NCI-H2107 treated with DMSO at 0.1 percent for 48 hours (cell line): ENCODE results near the gene KRT8.

Experiments used
- DNase-seq: peaks from one replicate; lab custom pipeline; 2025; ENCODE audit not compliant: unreplicated experiment; lab: John Stamatoyannopoulos, UW

Gene KRT8

DNA sequence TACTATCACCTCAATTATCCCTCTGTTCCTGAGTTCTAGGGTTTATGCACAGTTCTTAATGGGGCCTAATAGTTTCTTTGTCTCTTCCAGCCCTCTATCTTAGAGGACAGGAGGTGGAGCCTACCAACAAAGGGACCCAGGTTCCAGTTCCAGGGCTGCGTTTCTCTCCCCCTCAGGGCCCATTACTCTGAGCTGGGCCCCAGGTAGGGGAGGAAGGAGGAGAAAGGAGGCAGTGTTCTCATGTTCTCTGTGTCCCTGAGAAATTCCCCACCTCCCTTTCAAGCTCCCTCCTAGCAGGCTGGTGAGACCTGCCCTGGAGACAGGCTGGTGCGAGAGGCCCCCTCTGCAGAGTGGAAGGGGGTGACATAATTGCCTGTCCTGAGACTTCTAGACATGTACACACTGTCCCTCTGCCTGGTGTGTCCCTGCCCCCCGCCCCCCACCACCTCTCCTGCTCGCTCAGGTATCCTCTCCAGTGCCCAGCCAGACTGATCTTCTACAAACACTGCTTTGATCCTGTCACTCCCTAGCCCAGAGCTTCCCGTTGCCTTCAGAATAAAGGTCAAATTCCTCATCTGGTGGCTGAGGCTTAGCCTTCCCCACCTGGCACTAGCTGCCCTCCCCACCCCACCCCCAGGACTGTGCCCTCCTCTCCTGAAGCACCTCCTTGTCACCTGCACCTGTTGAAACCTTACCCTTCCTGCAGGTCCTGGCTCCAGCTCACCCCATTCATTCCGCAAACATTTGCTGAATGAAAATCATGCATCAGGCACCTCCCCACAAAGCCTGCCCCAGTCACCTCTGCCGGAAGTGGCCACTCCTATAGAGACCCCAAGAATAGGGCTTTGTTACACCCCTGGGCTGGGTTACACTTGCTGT lies 21.1 kb upstream of the KRT8 start:
- peak; percentile 99 for DNase-seq

DNA sequence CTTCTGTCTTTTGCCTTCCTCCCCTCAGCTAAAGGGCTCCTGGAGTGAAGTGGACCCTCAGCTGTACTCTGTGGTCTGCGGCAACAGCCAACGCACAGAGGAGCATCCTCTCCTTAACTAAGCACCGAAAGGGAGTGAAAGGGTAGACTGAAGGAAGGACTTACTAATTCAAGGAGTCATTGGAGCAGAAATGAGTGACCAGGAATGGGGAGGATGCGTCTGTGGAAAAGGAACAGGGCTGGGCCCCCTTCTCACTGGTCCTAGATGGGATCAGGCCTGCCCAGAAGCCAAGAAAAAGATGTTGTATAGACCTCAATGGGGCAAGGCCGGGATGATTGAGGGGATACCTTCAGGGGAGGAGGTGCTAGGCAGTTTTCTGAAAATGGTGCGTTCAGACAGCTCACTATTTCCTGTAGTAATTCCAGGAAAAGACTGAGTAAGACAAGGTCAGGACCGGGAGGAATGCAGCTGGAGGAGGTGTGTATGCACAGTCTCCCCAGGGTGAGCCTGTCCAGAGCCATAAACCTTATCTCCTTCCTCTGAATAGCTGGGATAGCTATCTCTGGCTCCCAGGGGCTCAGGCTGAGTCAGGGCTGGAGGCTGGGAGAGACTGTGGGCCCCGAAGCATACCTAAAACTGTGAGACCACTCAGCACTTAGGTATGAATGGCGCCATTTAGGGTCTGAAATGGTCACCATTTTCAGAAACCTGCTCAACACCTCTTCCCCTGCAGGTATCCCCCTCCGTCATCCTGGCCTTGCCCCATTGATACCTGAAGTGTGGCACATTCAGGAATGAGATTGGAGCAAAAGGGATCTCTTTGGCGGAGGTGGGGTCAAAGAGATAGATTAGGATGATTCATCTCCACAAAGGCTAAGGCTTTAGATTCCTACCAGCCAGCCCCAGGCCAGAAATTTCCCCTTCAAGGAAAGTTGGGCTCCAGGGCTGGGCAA lies 20.2 kb upstream of the KRT8 start:
- no peak for DNase-seq

DNA sequence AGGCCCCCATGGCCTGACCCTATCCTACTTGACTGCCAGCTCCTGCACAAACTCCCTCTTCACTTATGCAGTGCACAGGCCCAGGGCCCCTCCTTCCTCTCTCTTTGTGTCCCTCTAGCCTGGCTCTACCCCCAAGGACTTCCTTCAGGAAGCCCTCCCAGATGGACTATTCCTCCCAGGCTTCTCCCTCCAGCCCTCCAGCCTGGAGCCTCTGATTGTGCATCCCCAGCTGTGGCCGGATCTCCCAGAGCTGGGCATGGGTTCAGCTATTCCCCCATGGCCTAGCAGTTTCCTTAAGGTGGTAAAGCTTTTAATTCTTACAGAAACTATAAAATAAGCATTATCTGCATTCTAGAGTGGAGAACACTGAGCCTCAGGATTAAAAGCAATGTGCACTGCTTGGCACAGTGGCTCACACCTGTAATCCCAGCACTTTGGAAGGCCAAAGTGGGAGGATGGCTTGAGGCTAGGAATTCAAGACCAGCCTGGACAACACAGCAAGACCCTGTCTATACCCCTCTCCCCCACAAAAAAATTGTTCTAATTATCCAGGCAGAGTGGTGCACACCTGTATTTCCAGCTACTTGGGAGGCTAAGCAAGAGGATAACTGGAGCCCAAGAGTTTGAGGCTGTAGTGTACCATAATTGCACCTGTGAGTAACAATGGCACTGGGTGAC lies 16.8 kb upstream of the KRT8 start:
- DNase-seq: no peak

DNA sequence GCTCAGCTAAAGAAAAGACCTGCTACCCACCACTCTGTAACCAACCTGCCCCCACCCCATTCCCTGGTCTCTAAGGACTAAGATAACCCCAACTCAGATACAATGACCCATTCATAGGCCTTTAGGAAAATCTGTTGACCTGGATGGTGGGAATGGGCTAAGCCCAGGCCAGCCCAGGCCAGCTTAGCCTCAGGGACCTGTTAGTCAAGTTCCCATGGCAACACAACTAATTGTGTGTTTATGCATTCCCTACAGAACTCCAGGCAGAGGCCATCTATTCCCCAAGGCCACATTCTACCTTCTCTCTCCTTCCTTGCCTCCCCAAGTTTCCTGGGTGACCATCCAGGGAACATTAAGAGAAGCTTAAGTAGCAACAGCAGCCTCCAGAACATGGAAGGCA lies 16.1 kb upstream of the KRT8 start:
- DNase-seq: no peak

DNA sequence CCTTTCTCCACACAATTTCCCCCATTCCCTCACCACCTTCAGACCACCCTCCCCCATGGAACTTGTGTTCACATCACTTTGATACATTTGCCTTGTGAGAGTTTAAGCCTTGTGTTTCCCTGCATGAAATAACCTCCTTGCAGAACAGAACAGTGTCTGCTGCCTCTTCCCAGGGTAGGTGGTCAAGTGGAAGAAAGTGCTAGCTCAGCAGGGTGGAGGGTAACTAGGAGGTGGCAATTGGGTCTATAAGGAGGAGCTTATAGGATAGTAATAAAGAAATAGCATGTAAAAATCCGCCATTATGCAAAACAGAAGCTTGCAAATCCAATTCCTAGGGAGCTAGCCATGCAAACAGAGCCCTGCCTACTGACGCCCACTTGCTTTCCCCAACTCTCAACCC lies 13.9 kb upstream of the KRT8 start:
- DNase-seq: no peak

DNA sequence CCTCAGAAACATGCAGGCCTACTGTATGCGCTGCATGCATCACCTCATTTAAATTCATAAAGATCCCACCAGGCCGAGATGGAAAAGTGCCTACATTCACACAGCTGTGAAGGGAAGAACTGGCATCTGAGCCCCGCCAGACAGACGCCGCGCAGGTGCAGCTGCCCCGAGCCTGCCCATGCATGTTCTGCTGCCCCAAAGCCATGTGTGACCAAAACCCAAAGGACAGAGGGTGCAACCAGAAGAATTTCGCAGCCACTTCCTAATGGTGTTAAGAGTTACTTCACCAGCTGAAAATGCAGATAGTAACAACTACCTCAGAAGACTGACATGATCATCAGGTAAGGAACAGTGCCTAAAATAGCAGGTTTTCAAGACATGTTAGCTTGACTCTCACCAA lies 13.5 kb upstream of the KRT8 start:
- no peak for DNase-seq

DNA sequence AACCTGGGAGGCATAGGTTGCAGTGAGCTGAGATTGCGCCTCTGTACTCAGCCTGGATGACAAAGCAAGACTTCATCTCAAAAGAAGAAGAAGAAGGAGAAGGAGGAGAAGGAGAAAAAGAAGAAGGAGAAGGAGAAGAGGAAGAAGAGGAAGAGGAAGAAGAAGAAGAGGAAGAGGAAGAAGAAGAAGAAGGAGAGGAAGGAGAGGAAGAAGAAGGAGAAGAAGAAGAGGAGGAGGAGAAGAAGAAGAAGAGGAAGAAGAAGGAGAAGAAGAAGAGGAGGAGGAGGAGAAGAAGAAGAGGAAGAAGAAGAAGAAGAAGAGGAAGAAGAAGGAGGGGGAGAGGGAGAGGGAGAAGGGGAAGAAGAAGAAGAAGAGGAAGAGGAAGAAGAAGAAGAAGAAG lies 12.9 kb upstream of the KRT8 start:
- DNase-seq: no peak

DNA sequence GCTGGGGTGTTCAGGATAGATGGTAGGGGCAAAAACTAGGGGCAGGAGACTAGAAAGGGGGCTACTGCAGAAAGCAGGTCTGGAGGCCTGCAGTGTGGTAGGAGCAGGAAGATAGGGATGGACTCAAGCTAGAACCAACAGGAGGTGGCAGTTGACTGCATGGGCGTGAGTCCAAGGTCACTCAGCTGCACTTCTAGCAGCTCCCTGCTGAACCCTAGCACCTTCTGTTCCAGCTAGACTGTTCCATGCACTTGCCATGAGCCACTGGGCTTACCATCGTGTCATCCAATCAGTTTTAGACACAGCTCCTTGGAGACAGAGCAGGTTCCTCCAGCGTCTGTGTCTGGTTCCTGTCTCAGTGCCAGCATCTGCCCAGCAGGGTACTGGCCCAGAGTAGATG lies 11.3 kb upstream of the KRT8 start:
- no peak for DNase-seq

DNA sequence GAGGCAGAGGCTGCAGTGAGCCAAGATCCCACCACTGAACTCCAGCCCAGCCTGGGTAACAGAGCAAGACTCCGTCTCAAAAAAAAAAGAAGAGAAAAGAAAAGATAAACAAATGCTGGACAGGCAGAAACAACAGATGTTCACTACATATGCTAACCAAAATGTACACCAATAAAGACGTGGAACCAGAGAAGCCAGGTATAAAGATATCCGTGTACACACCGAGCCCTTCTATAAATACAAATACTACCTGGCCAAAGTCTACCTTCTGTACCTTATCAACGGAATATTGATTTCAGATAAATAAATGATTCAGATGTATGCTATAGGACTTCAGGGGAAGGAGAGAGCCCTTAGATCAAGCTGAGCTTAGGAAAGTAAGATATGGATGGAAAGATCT lies 10.8 kb upstream of the KRT8 start:
- no peak for DNase-seq

DNA sequence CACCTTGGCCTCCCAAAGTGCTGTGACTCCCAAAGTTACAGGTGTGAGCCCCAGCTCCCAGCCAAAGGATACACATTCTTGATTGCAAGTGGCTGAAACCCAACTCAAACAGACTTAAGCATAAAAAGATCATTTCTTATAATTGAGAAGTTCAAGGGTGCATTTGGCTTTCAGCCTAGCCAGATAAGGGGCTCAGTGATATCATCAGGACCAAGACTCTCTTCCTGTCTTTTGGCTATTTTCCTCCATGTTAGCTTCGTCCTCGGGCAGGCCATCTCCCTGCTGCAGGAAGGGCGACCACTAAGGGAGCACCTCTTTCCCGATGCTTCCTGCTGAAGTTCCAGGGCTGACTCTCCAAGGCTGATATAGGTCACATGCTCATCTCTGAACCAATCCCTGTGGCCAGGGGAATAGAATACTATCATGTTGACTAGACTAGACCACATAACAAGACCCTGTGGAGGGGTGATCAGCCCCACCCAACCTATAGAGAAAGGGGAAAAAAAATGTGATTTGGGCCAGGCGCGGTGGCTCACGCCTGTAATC lies 9.8 kb upstream of the KRT8 start:
- no peak for DNase-seq

DNA sequence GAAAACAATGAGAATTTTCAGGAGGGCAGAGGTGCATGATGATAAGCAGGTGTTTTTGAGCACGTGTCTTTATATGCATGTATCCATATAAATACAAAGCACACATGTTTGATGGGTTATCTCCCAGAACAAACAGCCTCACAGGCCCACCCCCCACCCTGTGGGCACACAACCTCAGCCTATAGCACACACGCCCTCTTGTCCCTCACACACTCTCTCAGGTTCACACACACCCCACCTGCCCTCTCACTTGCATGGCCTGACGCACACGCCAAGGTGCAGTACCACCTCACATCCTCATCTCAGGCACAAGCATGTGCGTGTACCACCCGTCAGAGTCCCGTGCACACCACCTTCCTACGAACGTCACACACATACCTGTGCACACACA lies 8.6 kb upstream of the KRT8 start:
- peak; percentile 94 for DNase-seq

DNA sequence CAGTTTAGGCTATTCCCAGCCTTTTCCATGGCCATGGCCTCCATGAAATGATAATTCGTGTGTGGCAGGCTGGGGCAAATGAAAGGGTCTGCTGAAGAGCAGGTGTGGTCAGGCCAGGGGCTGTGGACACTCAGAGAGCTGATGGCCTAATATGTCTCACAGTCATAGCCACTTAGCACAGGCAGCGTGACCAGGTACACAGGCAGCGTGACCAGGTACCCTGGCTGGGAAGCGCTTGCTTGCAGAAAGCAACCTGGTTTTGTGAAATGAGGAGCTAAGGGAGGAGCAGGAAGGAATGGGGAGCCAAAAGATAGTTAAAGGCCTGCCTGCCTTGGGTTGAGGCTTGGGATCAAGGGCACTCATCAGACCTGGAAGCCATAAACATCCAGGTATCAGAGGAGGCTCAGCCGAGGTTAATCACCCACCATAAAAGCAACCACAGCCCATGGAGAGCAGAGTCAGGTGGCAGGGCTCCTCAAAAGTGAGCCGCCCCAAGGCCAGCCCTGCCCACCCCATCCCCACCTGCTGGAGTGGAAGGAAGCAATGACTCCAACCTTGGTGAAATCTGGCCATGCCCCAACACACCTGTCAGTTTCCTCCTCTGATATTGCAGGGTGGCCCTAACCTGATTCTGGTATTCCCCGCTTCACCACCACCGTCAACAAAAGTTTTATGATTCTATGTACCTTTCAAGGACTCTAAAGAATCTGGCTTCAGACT lies 8.0 kb upstream of the KRT8 start:
- peak; percentile 94 for DNase-seq

DNA sequence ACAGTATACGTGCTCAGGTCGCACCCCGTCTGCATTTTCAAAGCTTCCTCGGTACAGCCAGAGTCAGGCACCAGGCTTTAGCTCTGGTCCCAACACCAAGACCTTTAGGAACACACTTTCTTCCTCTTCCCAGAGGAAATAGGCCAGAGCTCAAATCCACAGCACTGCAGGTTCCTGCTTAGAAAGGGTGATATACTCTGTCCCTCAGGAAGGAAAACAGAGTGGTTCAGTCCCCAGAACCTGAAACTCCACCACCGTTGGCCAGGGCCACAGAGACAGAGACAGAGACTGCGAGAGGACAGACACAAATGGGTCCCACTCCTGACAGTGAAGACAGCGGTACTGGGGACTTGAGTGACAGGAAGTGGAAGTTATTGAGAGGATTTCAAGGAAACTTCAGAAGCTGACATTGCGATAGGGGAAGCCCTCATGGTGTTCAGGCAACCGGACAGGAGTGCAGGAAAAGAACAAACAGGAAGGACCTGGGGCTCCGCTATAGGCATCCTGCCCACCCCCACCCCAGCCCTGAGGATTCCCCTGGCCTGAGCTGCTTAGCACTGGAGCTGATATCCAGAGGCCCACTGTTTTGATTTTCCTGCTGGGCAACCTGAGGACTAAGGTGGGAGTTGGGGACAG lies 5.5 kb upstream of the KRT8 start:
- no peak for DNase-seq

DNA sequence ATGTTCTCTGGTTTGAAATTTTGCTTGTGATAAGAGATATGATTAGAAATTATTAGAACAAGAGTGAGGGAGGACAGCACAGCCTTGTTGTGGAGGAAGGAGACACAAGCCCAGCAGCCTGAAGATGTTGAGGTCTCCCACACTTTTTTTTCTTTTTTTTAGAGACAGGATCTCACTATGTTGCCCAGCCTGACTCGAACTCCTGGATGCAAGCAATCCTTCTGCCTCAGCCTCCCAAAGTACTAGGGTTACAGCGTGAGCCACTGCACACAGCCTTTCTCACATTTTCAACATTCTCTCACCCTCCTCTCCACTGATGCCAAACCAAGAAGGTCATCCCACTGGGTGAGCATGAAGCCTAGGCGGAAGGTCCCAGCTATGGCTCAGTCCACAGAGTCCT lies 4.9 kb upstream of the KRT8 start:
- no peak for DNase-seq

DNA sequence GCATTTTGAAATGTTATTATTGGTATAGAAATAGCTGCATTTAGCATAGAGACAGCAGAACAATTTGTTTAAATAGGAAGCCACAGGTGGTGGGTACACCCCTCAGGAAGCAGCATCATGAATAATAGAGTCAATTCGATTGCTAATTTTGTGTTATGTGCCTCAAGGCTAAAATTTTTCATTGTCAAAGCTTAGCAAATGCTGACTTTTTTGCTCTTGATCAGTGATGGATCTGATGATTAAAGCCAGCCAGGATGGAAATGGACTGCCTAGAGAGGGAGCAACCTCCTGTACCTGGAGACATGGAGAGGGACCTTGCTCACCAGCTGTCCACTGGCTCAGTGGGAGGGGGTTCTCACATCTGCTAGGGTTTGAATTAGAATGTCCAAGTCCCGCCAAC lies 4.5 kb upstream of the KRT8 start:
- DNase-seq: no peak

DNA sequence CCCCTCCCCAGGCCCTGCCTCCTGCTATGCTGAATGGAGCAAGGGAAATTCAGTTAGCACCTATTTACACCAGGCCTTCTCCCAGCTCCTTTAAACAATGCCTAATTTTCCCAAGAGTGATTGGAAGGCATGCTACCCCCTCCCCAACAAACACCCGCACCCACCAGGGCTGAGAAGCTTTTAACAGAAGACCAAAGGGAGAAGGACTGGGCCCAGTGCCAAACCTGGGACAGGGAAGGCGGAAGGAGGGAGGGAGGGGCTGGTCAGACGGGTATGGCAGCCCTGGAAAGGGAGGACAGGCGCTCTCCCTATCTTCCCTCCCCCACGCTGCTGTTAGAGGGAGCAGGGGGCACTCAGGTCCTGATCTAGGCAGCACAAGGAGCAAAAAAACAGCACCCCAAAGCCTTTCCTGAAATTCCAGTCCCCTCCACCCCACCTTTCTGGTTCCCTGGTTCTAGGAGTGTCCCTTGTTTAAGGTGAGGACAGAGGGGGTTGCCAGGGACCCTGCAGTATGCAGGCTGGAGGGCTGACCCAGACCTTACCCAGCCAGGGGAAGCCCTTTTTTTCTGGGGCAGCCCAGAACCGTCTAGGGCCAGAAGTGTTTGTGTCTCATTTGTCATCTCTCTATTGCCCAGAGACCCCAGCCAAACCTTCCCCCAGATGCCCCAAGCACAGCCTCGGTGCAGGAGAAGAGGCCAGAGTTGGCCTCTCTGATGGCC lies 2.4 kb upstream of the KRT8 start:
- DNase-seq: peak; percentile 78

DNA sequence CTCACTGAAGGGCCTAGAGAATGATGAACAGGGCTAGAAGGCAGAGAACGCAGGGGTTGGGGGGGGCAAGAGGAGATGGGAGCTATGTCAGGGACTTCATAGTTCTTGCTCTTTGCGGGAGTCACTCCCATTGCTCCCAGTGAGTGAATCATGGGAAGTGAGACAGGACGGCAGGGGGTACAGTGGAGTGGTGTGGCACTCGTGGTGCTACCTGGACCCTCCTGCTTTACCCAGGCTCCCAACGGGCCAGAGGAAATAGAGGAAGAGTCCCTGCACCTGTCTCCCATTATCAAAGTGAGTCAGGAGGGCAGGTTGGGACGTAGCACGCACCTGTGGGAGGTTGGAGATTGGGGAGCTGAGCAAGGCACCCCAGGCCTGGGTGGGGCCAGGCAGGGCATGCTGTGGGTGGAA lies 1.3 kb upstream of the KRT8 start:
- DNase-seq: peak; percentile 59

DNA sequence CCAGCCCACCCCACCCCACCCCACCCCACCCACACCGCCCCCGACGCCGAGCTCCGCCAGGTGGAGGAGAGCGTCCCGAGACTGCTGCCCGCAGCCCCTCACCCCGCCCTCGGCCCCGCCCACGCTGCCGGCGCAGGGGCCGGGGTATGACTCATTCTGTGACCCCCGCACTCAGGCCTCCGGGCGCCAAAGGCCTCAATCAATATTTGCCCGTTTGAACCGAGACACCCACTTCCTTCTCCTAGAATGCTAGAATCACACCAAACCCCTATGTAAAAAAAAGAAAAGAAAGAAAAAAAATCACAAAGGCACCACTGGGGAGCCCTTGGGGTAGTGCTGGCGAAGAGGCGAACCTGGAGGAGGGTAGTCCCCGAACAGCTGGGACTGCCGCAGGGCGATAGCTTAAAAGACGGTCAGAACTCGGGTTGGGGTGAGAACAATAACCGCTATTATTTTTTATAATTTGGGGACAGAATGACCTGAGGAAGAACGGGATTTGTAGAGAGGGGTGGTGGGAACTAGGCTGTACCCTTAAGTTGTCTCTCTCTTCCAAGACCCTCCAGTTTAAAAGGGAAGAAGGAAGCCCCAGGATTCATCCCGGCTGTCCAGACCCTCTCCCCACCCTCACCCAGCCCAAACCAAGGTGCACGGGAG lies 894 bp downstream of the KRT8 start:
- no peak for DNase-seq

DNA sequence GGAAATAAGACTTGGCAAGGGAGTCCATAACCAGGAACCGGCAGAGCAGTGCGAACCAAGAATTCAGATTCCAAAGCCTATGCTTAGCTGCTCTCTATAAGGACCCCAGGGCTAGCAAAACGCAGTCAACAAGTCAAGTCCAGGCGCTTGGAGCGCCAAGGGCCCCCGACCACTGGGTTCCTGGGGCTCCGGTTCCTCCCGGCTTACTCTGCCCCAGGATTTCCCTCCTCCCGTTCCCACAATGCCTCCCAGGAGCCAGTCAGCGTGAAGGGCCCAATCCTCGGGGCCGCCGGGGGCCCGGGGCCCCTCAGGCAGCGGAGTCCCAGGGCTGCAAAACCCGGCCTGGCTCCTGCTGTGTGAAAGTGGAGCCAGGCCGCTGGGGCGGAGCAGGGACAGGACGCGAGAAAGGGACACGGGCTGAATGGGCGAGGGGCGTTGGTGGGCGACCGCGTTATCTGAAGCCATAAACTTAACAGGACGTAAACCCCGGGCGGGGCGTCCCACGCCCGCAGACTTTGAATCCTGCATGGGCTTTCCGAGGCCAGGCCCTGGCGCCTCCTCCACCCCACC lies 1.5 kb downstream of the KRT8 start:
- DNase-seq: peak; percentile 64
